Central memory CD4-positive, alpha-beta T cell (primary cell): ENCODE results near the gene HACD1.
"Not testable (repeated sequence)": the region's sequence is repeated elsewhere in the genome, so short reads cannot be mapped to it uniquely, and the experiment has no call there.

Experiments used
- DNase-seq: peaks from one replicate; pipeline ENCODE4 v3.0.0; 2022

HACD1 gene

GRCh38 chr10:17643339-17643754, 26.2 kb upstream of the HACD1 start:
- no peak for DNase-seq

- DNase-seq: no peak
These were observed 23.2 kb upstream of the HACD1 start for GRCh38 chr10:17640331-17640816.

DNA sequence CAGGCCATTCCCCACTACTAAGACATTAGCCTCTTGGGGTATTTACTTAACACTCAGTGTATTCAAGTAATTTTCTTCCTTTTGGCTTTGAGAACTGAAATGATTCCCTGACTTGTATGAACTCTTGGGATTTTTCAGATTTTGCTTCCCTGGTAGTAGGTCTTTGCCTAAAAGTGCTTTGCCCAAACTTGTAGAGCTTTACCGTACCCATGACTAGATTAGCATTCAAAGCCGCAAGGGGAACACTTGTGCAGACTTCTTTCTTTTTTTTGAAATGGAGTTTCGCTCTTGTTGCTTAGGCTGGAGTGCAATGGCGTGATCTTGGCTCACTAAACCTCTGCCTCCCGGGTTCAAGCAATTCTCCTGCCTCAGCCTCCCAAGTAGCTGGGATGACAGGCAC, 20.7 kb upstream of the HACD1 start:
- DNase-seq: no peak

- no peak for DNase-seq
These were observed 16.2 kb upstream of the HACD1 start for GRCh38 chr10:17633353-17633752.

DNA sequence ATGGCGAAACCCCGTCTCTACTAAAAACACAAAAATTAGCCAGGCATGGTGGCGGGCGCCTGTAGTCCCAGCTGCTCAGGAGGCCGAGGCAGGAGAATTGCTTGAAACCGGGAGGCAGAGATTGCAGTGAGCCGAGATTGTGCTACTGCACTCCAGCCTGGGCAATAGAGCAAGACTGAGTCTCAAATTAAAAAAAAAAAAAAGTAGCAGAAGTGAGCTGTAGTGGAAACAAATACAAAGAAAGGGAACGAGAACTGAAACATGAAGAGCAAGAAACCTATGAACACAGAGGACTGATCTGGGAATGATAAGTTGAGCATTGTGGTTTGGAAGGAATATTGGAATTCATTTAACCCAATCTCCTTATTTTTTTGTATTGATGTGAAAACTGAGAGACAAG, 15.4 kb upstream of the HACD1 start:
- DNase-seq: not testable (repeated sequence)

- DNase-seq: no peak
These were observed 9.5 kb upstream of the HACD1 start for GRCh38 chr10:17626656-17627055.

DNA sequence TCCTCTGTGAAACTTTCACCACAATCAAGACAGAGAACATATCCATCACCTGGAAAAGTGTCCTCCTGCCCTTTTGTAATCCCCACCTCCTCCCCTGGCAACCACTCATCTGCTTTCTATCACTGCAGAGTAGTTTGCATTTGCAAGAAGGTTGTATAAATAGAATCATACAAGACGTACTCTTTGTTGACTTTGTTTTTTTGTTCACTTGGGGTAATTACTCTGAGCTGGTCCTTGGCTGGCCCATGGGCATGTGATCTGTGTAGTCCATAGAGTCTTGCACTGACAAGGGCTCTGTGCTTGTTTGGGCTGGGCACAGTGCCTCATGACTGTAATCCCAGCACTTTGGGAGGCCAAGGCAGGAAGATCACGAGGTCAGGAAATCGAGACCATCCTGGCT, 7.8 kb upstream of the HACD1 start:
- DNase-seq: no peak

DNA sequence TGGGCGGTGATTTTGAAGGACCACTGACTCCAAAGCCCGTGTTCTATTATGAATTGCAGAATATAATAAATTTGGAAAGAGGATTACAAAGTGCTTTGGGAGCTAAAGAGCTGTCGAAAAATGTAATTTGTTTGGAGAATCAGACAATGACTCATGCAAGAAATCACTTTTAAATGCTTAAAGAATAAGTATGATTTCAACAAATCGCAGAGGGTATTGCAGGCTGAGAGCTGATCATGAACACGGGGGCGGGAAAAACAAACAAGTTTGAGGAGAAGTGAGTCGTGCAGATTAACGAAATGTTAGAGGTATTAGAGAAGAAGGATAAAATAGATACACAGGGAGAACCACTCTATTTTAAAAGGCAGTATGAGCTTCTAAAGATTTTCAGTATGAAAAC, 4.9 kb upstream of the HACD1 start:
- DNase-seq: no peak

DNA sequence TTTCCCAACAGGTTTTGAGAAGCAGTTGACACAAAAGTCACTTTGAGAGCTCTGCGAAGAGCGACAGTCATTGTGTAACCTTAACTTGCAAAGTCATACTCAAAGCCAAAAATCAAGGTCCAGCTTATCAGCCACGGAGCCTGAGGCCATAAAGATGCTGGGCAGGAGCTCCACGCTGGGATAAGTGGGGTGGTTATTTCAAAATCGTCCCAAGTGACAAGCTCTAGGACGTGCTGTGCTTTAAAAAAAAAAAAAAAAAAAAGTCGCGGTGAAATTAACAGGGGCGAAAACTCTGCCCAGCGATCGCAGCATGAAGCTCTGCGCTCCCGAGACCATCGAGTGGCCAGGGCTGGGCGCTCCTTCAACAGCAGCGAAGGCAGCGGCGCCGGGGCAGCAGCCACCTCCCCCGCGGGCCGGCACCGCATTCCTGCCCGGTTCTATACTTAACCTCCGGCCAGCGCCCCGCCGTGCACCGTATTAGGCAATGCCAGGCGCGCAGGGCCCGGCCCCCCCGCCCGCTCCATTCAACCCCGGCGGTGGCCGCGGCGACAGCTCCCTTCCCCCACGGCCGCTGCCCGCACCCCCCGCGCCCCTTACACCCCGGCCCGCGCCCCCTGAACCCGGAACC, 657 bp downstream of the HACD1 start:
- DNase-seq: peak; percentile 10

DNA sequence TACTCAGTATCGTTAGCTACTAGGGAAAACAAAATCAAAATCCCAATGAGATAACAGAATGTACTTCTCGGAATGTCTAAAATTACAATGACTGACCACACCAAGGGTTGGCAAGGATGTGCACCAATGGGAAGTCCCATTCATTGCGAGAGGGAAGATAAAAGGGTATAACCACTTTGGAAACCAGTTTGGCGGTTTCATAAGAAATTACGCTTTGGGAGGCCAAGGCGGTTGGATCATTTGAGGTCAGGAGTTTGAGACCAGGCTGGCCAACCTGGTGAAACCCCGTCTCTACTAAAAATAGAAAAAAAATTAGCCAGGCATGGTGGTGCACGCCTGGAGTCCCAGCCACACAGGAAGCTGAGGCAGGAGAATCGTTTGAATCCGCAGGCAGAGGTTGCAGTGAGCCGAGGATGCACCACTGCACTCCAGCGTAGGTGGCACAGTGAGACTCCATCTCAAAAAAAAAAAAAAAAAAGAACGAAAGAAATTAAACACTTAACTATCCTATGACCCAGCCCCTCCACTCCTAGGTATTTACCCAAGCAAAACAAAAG, 7.6 kb downstream of the HACD1 start:
- DNase-seq: no peak

DNA sequence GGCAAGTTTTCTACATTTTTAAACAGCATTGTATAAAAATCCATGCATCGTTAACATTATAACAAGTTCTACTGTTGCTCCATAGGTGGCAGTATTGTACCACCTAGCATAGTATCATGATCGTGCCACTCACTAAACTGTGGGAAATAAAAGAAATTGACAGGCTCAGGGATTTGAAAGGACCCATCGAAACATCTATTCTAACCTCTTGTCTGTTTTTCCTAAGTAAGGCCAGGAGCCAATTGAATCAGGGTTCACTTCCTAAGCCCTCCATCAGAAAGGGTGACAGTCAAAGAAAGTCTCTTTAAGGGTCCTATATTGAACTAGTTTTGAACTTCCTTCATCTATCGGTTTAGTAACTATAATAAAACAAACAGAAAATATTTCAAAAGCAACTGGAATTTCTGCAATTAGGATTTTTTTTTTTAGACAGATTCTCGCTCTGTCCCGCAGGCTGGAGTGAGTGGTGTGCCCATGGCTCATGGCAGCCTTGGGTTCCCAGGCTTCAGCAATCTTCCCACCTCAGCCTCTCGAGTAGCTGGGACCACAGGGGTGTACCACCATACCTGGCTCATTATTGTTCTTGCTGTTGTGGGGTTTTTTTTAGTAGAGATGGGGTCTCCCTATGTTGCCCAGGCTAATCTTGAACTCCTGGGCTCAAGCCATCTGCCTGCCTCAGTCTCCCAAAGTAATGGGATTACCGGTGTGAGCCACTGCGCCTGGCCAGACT, 9.4 kb downstream of the HACD1 start:
- peak; percentile 40 for DNase-seq

GRCh38 chr10:17607060-17607459, 10.1 kb downstream of the HACD1 start:
- DNase-seq: no peak

DNA sequence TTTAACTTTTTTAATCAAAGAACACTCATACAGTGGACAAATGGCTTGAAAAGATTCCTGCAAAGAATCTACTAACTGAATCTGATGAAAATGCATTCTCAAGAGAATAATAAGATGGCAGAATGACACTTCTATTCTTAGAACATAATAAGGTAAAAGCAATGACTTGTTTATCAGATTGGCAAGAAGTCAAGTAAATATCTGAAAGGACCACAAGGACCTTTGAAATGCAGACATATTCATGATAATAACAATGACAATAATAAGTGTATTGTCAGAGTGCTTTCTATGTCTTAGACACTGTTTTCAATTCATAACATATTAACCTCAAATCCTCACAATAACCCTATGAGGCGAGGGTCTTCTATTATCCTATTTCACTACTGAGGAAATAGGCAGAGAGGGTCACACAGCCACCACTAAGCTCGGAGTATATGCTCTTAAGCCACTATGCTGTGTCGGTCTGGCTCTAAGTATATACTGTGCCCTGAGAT, 10.6 kb downstream of the HACD1 start:
- no peak for DNase-seq

GRCh38 chr10:17605936-17606335, 11.2 kb downstream of the HACD1 start:
- DNase-seq: no peak

DNA sequence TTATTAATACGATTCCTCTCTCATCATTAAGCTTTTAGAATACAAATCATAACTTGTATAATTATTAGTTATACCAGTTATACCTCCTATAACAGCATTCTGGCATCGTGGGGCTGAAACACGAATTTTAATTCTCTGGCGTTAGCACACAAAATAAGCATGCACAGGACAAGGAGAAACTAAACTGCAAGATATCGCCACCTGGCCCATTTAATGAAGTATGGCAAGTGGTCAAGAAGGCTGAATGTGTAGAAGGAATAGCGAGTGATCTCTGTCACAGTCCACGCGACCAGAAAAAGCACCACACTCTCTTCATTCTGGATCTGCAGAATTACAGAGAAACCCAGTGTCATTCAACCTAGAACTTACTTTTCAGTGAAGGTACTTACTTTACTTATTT, 18.1 kb downstream of the HACD1 start:
- DNase-seq: no peak

DNA sequence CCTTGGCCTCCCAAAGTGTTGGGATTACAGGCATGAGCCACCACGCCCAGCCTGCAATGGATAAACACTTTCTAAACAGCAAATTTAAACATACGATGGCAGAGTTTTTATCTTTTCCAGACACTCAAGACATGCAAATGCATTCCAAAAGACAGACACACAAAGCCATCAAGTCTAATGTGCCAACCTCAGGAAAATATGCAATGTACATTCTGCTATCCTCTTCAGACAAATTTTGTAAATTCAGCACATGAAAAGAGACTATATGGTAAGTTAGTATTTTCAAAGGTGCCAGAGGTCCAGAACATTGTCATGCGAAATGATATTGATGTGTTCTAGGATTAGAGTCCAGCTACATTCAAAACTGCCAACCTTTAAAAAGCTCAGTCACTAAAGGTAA, 19.8 kb downstream of the HACD1 start:
- no peak for DNase-seq

DNA sequence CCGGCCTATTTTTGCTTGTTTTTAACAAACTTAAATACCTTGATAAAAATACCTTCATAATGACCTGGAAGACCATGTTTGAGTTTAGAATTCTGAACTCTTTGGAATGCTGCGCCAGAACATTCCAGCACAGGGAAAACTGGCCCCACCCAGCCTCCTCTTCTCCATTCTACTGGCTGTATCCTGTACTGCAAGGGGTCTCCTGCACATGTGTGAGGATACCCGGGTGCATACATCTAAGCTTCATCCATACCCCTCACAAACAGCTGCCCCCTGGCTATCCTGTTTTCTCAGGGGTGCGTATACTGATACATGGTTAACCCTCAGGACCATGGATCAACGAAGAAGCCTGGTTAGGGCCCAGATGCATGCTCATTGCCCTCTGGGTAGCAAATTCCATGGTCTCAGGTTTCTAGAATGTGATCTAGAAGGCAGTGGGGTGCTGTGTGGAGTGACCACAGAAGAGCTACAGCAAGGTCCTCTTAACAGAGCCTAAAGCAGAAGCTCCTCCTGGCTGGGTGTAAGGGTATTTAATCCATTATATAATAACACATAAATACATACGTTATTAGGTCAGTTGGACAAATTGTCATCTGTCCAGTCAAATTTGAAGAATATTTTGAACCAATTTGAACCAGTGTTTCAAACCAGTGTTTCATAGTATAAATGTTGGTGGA, 26.1 kb downstream of the HACD1 start:
- DNase-seq: no peak

DNA sequence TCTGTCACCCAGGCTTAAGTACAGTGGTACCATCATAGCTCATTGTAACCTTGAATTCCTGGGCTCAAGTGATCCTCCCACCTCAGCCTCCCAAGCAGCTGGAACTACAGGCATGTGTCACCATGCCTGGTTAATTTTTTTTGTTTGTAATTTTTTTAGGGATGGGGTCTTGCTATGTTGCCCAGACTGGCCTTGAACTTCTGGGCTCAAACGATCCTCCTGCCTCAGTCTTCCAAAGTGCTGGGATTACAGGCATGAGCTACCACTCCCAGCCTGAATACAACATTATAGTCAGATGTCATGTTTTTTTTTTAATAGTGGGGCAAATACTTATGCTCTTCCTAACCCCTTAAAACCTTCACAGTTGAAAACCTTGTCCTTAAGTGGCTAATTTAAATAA, 27.9 kb downstream of the HACD1 start:
- not testable (repeated sequence) for DNase-seq

- DNase-seq: no peak
These were observed 28.8 kb downstream of the HACD1 start for GRCh38 chr10:17588420-17588819.

DNA sequence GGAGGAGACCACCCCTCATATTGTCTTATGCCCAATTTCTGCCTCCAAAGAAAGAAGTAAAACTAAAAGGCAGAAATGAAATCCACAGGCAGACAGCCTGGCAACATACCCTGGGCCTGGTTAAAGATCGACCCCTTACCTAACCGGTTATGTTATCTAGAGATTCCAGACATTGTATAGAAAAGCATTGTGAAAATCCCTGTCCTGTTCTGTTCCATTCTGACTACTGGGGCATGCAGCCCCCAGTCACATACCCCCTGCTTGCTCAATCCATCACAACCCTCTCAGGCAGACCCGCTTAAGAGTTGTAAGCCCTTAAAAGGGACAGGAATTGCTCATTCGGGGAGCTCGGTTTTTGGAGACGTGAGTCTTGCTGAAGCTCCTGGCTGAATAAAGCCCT, 29.9 kb downstream of the HACD1 start:
- DNase-seq: not testable (repeated sequence)

DNA sequence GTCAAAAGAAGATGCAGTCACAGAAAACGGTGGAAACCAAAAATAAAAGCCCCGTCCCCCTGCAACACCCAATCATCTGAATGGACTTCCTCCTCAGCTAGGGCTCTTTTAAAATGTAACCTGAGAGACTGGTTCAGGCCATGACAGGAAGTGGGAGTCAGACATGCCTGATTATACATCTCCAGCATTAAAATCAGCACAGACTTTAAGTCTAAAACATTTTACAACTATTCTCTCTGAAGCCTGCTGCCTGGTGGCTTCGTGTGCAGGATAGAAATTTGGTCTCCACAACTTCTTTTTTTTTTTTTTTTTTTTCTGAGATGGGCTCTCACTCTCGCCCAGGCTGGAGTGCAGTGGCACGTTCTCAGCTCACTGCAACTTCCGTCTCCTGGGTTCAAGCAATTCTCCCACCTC, 30.3 kb downstream of the HACD1 start:
- no peak for DNase-seq

- no peak for DNase-seq
These were observed 32.2 kb downstream of the HACD1 start for GRCh38 chr10:17585016-17585415.

DNA sequence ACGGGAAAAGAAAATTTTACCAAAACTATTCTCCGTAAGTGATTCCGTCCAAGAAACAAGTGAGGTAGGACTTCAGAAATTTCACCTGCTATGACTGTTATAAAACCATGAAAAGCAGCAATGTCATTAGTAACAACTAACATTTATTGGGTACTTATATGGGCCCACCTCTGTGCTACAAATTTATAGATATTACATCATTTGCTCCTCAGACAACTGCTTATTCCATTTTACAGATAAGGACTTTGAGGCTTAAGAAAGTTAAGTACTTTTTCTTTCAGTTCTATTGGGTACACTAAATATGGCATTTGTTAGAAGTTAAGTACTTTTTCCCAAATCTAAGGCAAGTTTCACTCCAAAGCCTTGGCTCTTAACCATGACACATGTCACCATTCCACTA, 36.3 kb downstream of the HACD1 start:
- no peak for DNase-seq

DNA sequence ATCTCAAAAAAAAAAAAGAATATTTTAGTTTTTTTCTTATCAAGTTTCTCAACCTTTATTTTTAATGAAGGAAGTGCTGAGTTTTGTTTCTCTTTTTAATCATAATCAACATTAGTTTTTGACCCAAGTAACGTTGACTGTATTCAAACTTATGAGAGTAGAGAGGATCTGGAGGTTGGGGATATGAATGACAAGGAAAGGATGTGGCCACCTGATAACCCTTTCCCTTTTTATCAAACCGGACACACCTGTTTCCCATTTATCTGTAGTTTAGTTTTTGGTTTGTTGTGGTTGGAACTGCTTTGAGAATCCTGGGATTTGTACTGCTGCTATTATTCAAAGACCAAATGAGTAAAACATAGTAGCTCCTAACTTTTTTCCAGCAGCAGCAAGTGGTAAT, 38.6 kb downstream of the HACD1 start:
- no peak for DNase-seq
